ENCODE data around the gene P3H1. TPM values are rescaled to one million over a fixed set of nuclear protein-coding genes. Genes with fewer than 3 reads are reported as not detected.

P3H1 gene, protein sequence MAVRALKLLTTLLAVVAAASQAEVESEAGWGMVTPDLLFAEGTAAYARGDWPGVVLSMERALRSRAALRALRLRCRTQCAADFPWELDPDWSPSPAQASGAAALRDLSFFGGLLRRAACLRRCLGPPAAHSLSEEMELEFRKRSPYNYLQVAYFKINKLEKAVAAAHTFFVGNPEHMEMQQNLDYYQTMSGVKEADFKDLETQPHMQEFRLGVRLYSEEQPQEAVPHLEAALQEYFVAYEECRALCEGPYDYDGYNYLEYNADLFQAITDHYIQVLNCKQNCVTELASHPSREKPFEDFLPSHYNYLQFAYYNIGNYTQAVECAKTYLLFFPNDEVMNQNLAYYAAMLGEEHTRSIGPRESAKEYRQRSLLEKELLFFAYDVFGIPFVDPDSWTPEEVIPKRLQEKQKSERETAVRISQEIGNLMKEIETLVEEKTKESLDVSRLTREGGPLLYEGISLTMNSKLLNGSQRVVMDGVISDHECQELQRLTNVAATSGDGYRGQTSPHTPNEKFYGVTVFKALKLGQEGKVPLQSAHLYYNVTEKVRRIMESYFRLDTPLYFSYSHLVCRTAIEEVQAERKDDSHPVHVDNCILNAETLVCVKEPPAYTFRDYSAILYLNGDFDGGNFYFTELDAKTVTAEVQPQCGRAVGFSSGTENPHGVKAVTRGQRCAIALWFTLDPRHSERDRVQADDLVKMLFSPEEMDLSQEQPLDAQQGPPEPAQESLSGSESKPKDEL
- 120 and 159 TPM in 2 replicates for total RNA-seq

DNA sequence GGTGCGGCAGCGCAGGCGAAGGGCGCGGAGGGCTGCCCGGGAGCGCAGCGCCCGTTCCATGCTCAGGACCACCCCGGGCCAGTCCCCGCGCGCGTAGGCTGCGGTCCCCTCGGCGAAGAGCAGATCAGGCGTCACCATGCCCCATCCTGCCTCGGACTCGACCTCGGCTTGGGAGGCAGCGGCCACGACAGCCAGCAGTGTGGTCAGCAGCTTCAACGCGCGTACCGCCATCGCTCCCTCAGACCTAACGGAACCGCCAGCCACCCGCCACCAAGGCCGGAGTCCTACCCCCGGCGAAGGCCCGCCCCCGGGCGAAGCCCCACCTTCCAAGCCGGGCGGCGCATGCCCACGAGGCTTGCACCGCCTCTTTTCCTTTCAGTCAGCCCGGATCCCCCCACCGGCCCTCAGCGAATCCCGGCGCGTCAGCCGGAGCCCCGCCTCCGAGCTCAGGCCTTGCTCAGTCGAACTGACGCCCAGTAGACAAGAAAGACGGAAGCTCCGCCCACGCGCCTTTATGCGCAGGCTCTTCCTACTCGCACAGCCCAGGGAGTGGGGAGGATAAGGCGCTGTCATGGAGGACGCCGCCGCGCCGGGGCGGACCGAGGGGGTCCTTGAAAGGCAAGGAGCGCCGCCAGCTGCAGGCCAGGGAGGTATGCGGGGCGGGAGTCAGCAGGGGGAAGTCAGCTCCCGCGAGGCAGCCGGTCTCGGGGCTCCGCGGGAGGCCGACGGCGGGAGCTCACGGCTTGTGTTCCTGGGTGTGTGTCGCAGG is at the start of gene P3H1, which contains the start of gene C1orf50:
Gene P3H1, minus strand, starts transcription at position 288 of the 769 bp plus-strand sequence. Its CDS starts 57 bp downstream, at position 231.
Gene C1orf50, plus strand, starts transcription at position 509 of the 769 bp plus-strand sequence. Its CDS starts 63 bp downstream, at position 572.

DNA sequence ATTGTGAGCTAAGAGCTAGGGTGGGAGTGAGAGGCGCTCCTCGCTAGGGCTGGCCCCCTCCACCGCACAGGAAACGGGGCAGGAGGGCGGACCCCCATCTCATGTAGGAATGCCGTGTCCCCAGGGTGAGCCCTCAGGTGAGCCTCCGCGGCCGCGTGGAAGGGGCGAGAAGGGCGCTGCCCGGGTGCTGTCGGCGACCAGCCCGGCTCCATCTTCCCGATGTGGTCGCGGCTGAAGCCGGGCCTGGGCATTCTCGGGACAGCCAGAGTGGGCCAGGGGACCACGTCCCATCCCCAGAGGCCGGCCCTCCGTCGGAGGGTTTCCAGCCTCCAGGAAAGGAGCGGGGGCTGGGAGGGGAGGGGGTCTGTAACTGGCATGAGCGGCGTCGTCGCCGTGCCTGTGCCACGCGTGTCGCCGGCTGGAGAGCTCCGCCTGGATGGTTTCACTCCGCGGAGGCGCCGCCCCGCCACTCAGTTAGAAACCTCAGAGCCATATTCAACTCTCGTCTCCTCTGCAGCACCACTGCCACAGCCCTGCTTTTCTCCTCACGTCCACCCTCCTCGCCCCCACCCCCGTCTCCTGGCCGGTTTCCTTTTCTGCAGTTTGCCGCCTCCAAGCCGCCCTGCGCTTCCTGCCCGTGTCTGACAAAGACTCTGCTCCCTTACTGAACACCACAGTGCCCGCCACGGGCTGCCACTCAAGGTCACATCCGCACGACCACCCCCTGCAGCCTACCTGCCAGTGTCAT is 18.3 kb upstream of the P3H1 start, which contains the start of gene TMEM269:
Gene TMEM269, plus strand, starts transcription at position 46 of the 748 bp plus-strand sequence. CDS start 4,903 bp downstream, outside the sequence.

DNA sequence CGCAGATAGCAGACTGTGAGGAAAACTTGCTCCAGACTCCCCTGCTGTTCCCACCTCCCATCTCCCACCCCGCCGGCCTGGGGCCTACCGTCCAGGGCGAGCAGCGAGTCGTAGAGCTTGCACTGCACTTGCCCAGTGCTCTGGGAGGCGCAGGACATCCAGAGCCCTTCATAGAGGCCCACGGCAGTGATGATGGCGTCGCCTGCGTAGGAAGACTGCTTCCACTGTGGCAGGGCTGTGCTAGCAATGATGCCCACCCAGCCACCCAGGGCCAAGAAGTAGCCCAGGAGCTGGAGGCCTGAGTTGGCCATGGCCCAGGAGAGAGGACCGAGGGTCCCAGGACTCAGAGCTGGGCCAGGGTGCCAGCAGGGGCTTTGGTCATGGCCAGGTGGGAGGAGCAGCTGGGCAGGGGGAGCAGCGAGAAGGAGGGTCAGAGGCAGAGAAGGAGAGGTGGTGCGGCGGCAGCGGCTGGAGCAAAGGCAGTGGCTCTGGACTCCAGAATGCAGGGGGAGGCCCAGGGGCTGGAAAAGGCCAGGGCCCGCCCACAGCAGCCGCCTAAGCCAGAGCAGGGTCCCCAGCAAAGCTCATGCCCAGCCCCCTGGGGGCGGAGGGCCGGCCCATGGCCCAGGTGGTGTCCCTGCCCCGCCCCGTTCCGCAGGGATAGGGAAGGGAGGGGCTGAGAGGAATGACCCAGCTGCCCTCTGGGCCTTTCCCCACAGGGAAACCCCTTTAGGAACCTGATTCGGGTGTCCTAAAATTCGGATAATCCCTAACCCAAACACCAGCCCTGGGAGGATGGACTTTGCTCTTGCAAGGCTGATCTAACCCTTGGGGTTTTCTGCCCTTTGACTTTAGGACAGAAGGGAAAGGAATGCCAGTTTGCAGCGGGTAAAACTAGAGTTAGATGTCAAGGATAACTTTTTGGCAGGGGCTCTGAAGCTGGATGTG is 26.8 kb downstream of the P3H1 start, which contains the start of gene CLDN19:
Gene CLDN19, minus strand, starts transcription at position 484 of the 948 bp plus-strand sequence. Its CDS starts 173 bp downstream, at position 311.

Other genes starting within 250 kb of the P3H1 start
- 28.4 and 40.8 TPM in 2 replicates for gene PPIH, start 108.6 kb downstream of the P3H1 start, total RNA-seq
- gene YBX1, start 84.6 kb downstream of the P3H1 start, total RNA-seq, result 645 and 748 TPM in 2 replicates
- not detected in 2 replicates for gene CLDN19, start 26.8 kb downstream of the P3H1 start, total RNA-seq
- 4.9 and 5.9 TPM in 2 replicates for gene C1orf50, start 221 bp upstream of the P3H1 start, total RNA-seq
- gene TMEM269, start 18.0 kb upstream of the P3H1 start, total RNA-seq, result not detected in 2 replicates
- gene ERMAP, start 50.1 kb upstream of the P3H1 start, total RNA-seq, result 7.8 and 10.5 TPM in 2 replicates
- 17.6 and 25.2 TPM in 2 replicates for gene SVBP, start 50.4 kb upstream of the P3H1 start, total RNA-seq
- gene ZNF691, start 79.6 kb upstream of the P3H1 start, total RNA-seq, result 5.9 and 6.2 TPM in 2 replicates
- 60.3 and 86.9 TPM in 2 replicates for gene SLC2A1, start 191.8 kb upstream of the P3H1 start, total RNA-seq

All from vein endothelial cell (primary cell).